ENCODE measurements around the gene FHIT. TPM values are rescaled to one million over a fixed set of nuclear protein-coding genes. Genes with fewer than 3 reads are reported as not detected.

The FHIT gene
- total RNA-seq, 2 donors from 2014 or later, result 10.4 to 15.8 TPM

- WGBS, 2 donors, result 42% methylated on average over 2 of the region's 2 CpGs
- DNase-seq (no peak), ATAC-seq (no peak)
- H3K27ac ChIP-seq, result no peak overlapping the region
- no peaks in the 10 kb centered on the region for H3K9me3 ChIP-seq
- H3K36me3 ChIP-seq (replicated peaks in 1 of 2; ENCODE audit: insufficient read depth in 1 of 2, low read depth in 2 of 2), result no peaks in the 10 kb centered on the region
- no peaks in the 10 kb centered on the region for H3K4me1 ChIP-seq
- H3K4me3 ChIP-seq, result no peak overlapping the region
- H3K27me3 ChIP-seq, result no peaks in the 10 kb centered on the region
- TF ChIP-seq POLR2A (IDR thresholded peaks at IDR 0.05), result no peak
- TF ChIP-seq, protein P1, sequence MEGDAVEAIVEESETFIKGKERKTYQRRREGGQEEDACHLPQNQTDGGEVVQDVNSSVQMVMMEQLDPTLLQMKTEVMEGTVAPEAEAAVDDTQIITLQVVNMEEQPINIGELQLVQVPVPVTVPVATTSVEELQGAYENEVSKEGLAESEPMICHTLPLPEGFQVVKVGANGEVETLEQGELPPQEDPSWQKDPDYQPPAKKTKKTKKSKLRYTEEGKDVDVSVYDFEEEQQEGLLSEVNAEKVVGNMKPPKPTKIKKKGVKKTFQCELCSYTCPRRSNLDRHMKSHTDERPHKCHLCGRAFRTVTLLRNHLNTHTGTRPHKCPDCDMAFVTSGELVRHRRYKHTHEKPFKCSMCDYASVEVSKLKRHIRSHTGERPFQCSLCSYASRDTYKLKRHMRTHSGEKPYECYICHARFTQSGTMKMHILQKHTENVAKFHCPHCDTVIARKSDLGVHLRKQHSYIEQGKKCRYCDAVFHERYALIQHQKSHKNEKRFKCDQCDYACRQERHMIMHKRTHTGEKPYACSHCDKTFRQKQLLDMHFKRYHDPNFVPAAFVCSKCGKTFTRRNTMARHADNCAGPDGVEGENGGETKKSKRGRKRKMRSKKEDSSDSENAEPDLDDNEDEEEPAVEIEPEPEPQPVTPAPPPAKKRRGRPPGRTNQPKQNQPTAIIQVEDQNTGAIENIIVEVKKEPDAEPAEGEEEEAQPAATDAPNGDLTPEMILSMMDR (IDR thresholded peaks at IDR 0.05), result no peak
- intact Hi-C loops (cut with DNase I), result no loop called here
Measured at GRCh38 chr3:60206206-60206605, 1045.0 kb downstream of the FHIT start.

GRCh38 chr3:60202052-60202726 is 1049.1 kb downstream of the FHIT start:
- H3K27ac ChIP-seq, result no peak overlapping the region
- H3K4me1 ChIP-seq, result no peaks in the 10 kb centered on the region
- WGBS, 2 donors, result 60% methylated on average over 3 of the region's 3 CpGs
- H3K4me3 ChIP-seq, result no peak overlapping the region
- intact Hi-C loops (cut with DNase I), result no loop called here
- ATAC-seq, result no peak
- DNase-seq, result no peak
- no peaks in the 10 kb centered on the region for H3K27me3 ChIP-seq
- H3K36me3 ChIP-seq (replicated peaks in 1 of 2; ENCODE audit: insufficient read depth in 1 of 2, low read depth in 2 of 2), result no peaks in the 10 kb centered on the region
- H3K9me3 ChIP-seq, result no peaks in the 10 kb centered on the region
- TF ChIP-seq, protein P1 (IDR thresholded peaks at IDR 0.05), result no peak
- no peak for TF ChIP-seq POLR2A (IDR thresholded peaks at IDR 0.05)

DNA sequence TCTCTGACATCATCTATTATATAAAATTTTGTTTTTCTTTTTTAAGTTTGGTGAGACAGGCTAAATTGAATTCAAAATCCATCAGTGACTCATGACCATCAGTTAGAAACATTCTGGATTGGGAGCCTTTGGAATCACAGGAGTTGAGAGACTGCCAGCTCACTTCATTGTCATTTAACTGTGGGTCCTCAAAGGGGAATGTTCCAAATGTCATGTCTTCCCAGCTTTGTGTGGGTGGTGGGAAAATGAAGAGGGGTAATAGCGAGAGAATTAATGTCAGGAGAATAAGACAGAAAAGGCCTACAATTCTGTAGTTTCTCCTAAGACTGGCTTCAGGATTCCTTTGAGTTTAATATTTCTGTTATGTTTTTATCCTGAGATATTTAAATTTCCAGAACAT is 1051.9 kb downstream of the FHIT start:
- intact Hi-C loops (cut with DNase I), result no loop called here
- no peak for ATAC-seq
- TF ChIP-seq, protein P1 (IDR thresholded peaks at IDR 0.05), result no peak
- TF ChIP-seq POLR2A (IDR thresholded peaks at IDR 0.05), result no peak
- WGBS, 2 donors, result 0 to 75% methylated on average over 1 of the region's 1 CpG
- Histone ChIP-seq H3K27ac (no peak overlapping the region), H3K9me3 (no peaks in the 10 kb centered on the region), H3K4me3 (no peak overlapping the region), H3K4me1 (no peaks in the 10 kb centered on the region), H3K27me3 (no peaks in the 10 kb centered on the region), H3K36me3 (replicated peaks in 1 of 2; ENCODE audit: insufficient read depth in 1 of 2, low read depth in 2 of 2) (no peaks in the 10 kb centered on the region)
- DNase-seq, result no peak

GRCh38 chr3:60198179-60198720 is 1053.0 kb downstream of the FHIT start:
- ATAC-seq (no peak), DNase-seq (no peak)
- TF ChIP-seq, protein P1 (IDR thresholded peaks at IDR 0.05), result no peak
- no peak for TF ChIP-seq POLR2A (IDR thresholded peaks at IDR 0.05)
- intact Hi-C loops (cut with DNase I), result no loop called here
- no peak overlapping the region for H3K27ac ChIP-seq
- H3K4me1 ChIP-seq, result no peaks in the 10 kb centered on the region
- no peaks in the 10 kb centered on the region for H3K27me3 ChIP-seq
- no peaks in the 10 kb centered on the region for H3K9me3 ChIP-seq
- H3K4me3 ChIP-seq, result no peak overlapping the region
- H3K36me3 ChIP-seq (replicated peaks in 1 of 2; ENCODE audit: insufficient read depth in 1 of 2, low read depth in 2 of 2), result no peaks in the 10 kb centered on the region
- 81 to 82% methylated on average over 5 of the region's 5 CpGs for WGBS, 2 donors
